ENCODE results near the gene RNF175. TPM values are rescaled to one million over a fixed set of nuclear protein-coding genes. Genes with fewer than 3 reads are reported as not detected.

RNF175 gene
- total RNA-seq, 1 donor from 2014 or later, result 26.6 TPM

DNA sequence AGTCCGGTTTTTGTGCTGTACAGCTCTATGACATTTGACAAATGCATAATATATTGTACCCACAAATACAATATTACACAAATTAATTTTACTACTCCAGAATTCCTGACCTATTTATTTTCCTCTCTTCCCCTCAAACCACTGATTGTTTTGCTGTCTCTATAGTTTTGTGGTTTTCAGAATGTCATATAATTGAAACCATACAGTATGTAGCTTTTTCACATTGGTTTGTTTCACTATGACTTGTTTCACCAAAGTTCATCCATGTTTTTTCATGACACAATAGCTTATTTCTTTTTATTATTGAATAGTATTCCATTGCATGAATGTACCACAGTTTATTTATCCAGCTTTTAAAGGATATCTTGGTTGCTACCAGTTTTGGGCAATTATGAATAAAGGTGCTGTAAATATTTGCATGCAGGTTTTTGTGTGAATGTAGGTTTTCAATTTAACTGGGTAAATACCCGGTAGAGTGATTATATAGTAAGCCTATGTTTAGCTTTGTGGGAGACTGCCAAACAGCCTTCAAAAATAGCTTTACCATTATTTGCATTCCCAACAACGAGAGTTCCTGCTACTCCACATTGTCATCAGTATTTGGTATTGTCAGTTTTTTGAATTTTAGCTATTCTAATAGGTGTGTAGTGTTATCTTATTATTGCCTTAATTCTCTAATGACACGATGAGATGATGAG is 25.9 kb downstream of the RNF175 start:
- Mint-ChIP-seq H3K36me3 (ENCODE audit: low read depth) (peaks cover 27% of the 10 kb centered on the region), H3K27me3 (ENCODE audit: low read depth) (no peaks in the 10 kb centered on the region), H3K4me1 (peaks cover 31% of the 10 kb centered on the region), H3K27ac (ENCODE audit: unreplicated experiment) (no peak overlapping the region), H3K9me3 (peaks cover 5% of the 10 kb centered on the region), H3K4me3 (no peak overlapping the region)
- no peak for DNase-seq (ENCODE audit: low read depth, low spot score)
- TF ChIP-seq, protein P1, sequence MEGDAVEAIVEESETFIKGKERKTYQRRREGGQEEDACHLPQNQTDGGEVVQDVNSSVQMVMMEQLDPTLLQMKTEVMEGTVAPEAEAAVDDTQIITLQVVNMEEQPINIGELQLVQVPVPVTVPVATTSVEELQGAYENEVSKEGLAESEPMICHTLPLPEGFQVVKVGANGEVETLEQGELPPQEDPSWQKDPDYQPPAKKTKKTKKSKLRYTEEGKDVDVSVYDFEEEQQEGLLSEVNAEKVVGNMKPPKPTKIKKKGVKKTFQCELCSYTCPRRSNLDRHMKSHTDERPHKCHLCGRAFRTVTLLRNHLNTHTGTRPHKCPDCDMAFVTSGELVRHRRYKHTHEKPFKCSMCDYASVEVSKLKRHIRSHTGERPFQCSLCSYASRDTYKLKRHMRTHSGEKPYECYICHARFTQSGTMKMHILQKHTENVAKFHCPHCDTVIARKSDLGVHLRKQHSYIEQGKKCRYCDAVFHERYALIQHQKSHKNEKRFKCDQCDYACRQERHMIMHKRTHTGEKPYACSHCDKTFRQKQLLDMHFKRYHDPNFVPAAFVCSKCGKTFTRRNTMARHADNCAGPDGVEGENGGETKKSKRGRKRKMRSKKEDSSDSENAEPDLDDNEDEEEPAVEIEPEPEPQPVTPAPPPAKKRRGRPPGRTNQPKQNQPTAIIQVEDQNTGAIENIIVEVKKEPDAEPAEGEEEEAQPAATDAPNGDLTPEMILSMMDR (conservative IDR thresholded peaks at IDR 0.05), result no peak

DNA sequence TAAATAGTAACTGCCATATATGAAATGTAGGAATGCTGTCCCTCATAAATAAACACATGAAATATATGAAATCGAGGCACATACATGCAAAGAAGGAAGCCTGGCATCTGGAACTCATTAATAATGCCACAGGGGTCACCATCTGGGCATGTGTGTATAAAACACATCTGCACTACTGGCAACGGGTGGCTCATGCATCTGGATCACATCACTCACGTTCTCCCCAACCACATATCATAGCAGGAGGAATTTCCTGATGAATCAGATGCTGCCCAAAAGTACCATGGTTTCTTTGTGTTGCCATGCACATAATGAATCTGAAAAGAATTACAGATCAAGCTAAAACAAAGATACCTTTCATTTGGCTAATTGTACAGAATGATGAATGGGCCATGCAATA is 28.6 kb downstream of the RNF175 start:
- TF ChIP-seq, protein P1 (conservative IDR thresholded peaks at IDR 0.05), result no peak
- H3K4me1 Mint-ChIP-seq, result peaks cover 37% of the 10 kb centered on the region
- peaks cover 22% of the 10 kb centered on the region for H3K36me3 Mint-ChIP-seq (ENCODE audit: low read depth)
- H3K4me3 Mint-ChIP-seq, result no peak overlapping the region
- H3K27me3 Mint-ChIP-seq (ENCODE audit: low read depth), result no peaks in the 10 kb centered on the region
- DNase-seq (ENCODE audit: low read depth, low spot score), result no peak
- H3K9me3 Mint-ChIP-seq, result peaks cover under 1% of the 10 kb centered on the region
- H3K27ac Mint-ChIP-seq (ENCODE audit: unreplicated experiment), result peak overlapping the region; percentile 64

DNA sequence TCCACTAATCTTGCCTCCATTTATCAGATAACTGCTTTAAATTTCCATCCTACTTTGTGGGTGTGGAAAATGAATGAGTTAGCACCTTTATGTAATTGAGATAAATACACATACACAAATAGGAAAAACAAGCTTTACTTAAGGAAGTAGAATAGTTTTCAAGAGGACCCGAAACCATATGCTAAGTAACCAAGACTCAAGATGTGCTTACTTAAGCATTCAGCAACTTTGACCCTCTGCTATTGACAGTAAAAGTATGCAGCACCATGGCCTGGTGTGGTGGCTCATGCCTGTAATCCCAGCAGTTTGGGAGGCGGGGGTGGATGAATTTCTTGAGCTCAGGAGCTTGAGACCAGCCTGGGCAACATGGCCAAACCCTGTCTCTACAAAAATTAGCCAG is 29.9 kb downstream of the RNF175 start:
- TF ChIP-seq, protein P1 (conservative IDR thresholded peaks at IDR 0.05), result no peak
- no peak for DNase-seq (ENCODE audit: low read depth, low spot score)
- Mint-ChIP-seq H3K36me3 (ENCODE audit: low read depth) (peaks cover 17% of the 10 kb centered on the region), H3K9me3 (no peaks in the 10 kb centered on the region), H3K4me1 (peaks cover 33% of the 10 kb centered on the region), H3K4me3 (no peak overlapping the region), H3K27me3 (ENCODE audit: low read depth) (no peaks in the 10 kb centered on the region), H3K27ac (ENCODE audit: unreplicated experiment) (no peak overlapping the region)

DNA sequence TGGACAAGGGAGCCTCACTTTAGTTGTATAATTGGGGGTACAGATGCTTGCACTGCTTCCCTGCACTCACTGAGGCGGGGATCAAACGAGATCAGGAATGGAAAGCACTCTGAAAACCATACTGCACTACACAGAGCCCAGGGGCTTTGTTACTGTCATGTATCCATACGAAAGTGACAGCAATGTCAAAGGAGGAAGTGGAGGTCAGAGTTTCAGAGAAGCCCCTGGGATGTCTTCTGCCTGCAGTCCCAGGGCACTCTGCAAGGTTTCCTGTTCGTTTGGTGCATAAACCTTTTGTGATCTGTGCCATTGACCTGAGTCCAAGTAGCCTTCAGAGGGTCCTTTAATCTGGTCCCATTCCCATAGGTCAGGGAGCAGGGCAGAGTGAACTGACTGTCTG is 31.2 kb downstream of the RNF175 start:
- Mint-ChIP-seq H3K9me3 (no peaks in the 10 kb centered on the region), H3K27me3 (ENCODE audit: low read depth) (no peaks in the 10 kb centered on the region), H3K27ac (ENCODE audit: unreplicated experiment) (no peak overlapping the region), H3K4me1 (peaks cover 32% of the 10 kb centered on the region), H3K36me3 (ENCODE audit: low read depth) (peaks cover 14% of the 10 kb centered on the region), H3K4me3 (peak overlapping the region; percentile 16)
- TF ChIP-seq, protein P1 (conservative IDR thresholded peaks at IDR 0.05), result no peak
- DNase-seq (ENCODE audit: low read depth, low spot score), result no peak

DNA sequence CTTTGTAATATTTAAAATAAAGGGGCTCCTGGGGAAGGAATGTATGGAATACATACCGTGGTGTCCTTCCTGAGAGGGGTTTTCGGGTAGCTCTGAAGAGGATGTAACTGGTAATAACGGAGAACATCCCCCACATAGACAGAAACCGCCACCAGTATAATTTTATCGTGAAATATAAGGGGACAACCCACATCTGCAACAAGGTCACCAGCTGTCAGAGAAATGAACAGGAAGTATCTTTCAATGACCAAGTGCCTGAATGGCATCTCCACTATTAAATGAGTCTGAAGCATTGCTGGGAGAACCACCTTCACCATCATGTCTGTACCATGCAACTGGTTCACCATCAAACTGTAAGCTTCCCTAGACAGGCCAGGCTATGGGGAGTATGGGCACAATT is 31.7 kb downstream of the RNF175 start:
- Mint-ChIP-seq H3K4me3 (no peak overlapping the region), H3K36me3 (ENCODE audit: low read depth) (peaks cover 14% of the 10 kb centered on the region), H3K9me3 (no peaks in the 10 kb centered on the region), H3K27me3 (ENCODE audit: low read depth) (no peaks in the 10 kb centered on the region), H3K4me1 (peaks cover 27% of the 10 kb centered on the region), H3K27ac (ENCODE audit: unreplicated experiment) (no peak overlapping the region)
- no peak for DNase-seq (ENCODE audit: low read depth, low spot score)
- TF ChIP-seq, protein P1 (conservative IDR thresholded peaks at IDR 0.05), result no peak

Measured in neural crest cell (in vitro differentiated cells).